K562 (cell line): ENCODE data around the gene POU2F3. TPM values are rescaled to one million over a fixed set of nuclear protein-coding genes. Genes with fewer than 3 reads are reported as not detected.

ENCODE experiments used
- BACH1 ChIP-seq: fragments of 200-800 bp; sonication (Bioruptor generic); IDR thresholded peaks from 2 replicates; pipeline ENCODE4 v1.6.1; 2016; ENCODE audit warnings: missing genetic modification characterization, missing compliant biosample characterization
- CBX3 ChIP-seq, 2 experiments: IDR thresholded peaks; 1 replicate in 1 of 2; 2 replicates in 1 of 2; pipeline ENCODE4 v1.6.1; 2012; ENCODE audit warnings: inconsistent platforms in 2 of 2, low read length in 2 of 2, borderline replicate concordance in 1 of 2, control low read depth in 1 of 2
- ELF1 ChIP-seq: fragments of 200-800 bp; sonication (Bioruptor generic); IDR thresholded peaks from 2 replicates; pipeline ENCODE4 v1.6.1; 2016; ENCODE audit warnings: missing genetic modification characterization, missing compliant biosample characterization
- FOXK2 ChIP-seq, 2 experiments: fragments of 450-650 bp; IDR thresholded peaks in 1 of 2; conservative IDR thresholded peaks in 1 of 2; 2 replicates each; pipeline ENCODE4 v1.6.1; 2016; ENCODE audit warnings: low read depth in 2 of 2, mild to moderate bottlenecking in 1 of 2
- MAFF ChIP-seq: IDR thresholded peaks from 2 replicates; pipeline ENCODE4 v1.6.1; 2012; ENCODE audit warnings: low read length, improper control_type of control experiment
- MAFG ChIP-seq: fragments of 450-650 bp; conservative IDR thresholded peaks from 2 replicates; pipeline ENCODE4 v1.6.1; 2016; ENCODE audit warnings: missing genetic modification characterization, missing compliant biosample characterization
- MTF1 ChIP-seq: fragments of 250-450 bp; sonication (Bioruptor Pico); IDR thresholded peaks from 2 replicates; pipeline ENCODE4 v1.9.0; 2021; ENCODE audit warnings: moderate library complexity, mild to moderate bottlenecking, inconsistent platforms, borderline replicate concordance
- NFE2 ChIP-seq: IDR thresholded peaks from 2 replicates; pipeline ENCODE4 v1.6.1; 2014; ENCODE audit warnings: antibody characterized with exemption, low read depth
- PTRF ChIP-seq: fragments of 450-650 bp; IDR thresholded peaks from 2 replicates; pipeline ENCODE4 v1.6.1; 2016; ENCODE audit warnings: mild to moderate bottlenecking, missing genetic modification characterization, missing compliant biosample characterization
- PURB ChIP-seq: sonication (generic); formaldehyde crosslinking; IDR thresholded peaks from 2 replicates; pipeline ENCODE4 v1.9.0; 2021; ENCODE audit warnings: low read depth, mild to moderate bottlenecking, missing genetic modification reagents
- SLC30A9 ChIP-seq: fragments of 250-450 bp; sonication (Bioruptor Pico); IDR thresholded peaks from 2 replicates; pipeline ENCODE4 v1.8.0; 2022; ENCODE audit warnings: mild to moderate bottlenecking, moderate library complexity
- SOX6 ChIP-seq: fragments of 450-650 bp; IDR thresholded peaks from 2 replicates; pipeline ENCODE4 v1.6.1; 2014; ENCODE audit warnings: mild to moderate bottlenecking
- SPI1 ChIP-seq: IDR thresholded peaks from 2 replicates; pipeline ENCODE4 v1.6.1; 2011; ENCODE audit warnings: low read depth, low read length, control low read depth, borderline replicate concordance
- ZNF354B ChIP-seq: fragments of 250-450 bp; sonication (Bioruptor Pico); IDR thresholded peaks from 2 replicates; pipeline ENCODE4 v1.4.0; 2020
- ZNF384 ChIP-seq: IDR thresholded peaks from 2 replicates; pipeline ENCODE4 v1.6.1; 2012; ENCODE audit warnings: low read depth, low read length, improper control_type of control experiment
- ZNF589 ChIP-seq: fragments of 200-800 bp; sonication (Bioruptor generic); IDR thresholded peaks from 2 replicates; pipeline ENCODE4 v1.6.1; 2016; ENCODE audit warnings: low read depth, missing genetic modification characterization, missing compliant biosample characterization
- polyA plus RNA-seq, 8 experiments: library from polyadenylated mRNA; depleted of rRNA in 4 of 8; stranded (reverse) in 5 of 8; unstranded in 3 of 8; fragments of >200 nt; fragmentation: Nextera tagmentation in 2 of 8; fragmentation: Illumina TruSeq in 1 of 8; extraction: Ambion mirVana in 2 of 8; extraction: Trizol in 1 of 8; gene quantifications; 2 replicates each; pipeline versions ENCODE4 v1.2.1 to v1.2.3, GENCODE V29; 2011 to 2014; ENCODE audit warnings: inconsistent platforms in 1 of 8, missing spikeins in 1 of 8
- total RNA-seq, 7 experiments: library from RNA; depleted of rRNA in 6 of 7; stranded (reverse); fragments of >200 nt in 6 of 7; fragmentation: Illumina TruSeq in 2 of 7; extraction: Trizol in 2 of 7; gene quantifications; 2 replicates each; pipeline versions ENCODE4 v1.2.1 to v1.2.3, GENCODE V29; 2011 to 2021; ENCODE audit warnings: low replicate concordance in 1 of 7
- TF ChIP-seq, protein P1 (sequence below), 2 experiments: fragments of 200-800 bp in 1 of 2; sonication (Bioruptor generic) in 1 of 2; sonication (generic) in 1 of 2; formaldehyde crosslinking in 1 of 2; IDR thresholded peaks in 1 of 2; conservative IDR thresholded peaks in 1 of 2; 2 replicates each; pipeline versions ENCODE4 v1.5.0 to v1.6.1; 2016 to 2020; ENCODE audit warnings: missing compliant biosample characterization in 1 of 2, missing genetic modification characterization in 1 of 2, missing genetic modification reagents in 1 of 2

The POU2F3 gene
- total and polyA plus RNA-seq, 9 of the 15 experiments (the other 6 are each of a cell fraction or from before 2014, with no cell fraction given), result not detected

DNA sequence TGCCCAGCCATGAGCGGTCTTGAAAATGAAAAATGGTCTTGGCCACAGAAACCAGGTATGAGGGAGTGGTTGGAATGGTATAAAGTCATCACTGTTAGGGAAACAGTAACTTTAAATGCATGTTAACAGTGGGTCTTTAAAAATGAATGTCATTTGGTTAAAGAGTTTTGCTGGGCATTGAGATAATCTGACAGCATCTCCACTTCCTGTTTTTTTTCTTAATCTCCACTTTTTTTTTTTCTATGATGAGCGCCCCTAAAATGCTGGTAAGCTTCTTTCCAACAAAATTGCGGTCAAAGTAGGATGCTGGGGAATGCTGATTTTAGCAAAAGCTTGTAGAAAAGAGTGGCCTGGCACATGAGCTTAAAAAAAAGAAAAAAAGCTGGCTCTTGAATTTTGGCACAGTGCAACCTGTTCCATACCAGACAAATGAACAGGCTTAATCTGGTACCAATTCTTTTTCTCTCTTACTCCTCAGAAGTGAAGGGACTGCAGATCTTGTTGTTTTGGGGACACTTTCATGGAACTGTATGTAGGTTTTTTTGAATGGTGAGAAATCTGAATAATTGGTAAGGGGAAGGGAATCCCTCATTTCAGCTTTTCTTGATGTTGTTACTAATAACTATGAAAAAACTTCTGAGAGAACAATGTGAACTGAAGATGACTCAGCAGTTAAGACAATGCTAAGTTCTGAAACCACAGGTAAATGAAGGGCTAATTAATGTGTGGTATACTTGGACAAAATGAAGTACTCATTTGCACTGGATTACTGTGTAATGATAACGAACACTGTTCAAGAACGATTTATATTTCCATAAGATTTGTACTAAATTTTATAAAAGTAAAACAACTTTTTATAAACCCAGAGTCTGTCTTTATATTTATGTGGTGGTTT, 93.1 kb downstream of the POU2F3 start (continued):
- TF ChIP-seq BACH1 (0 out of 2 replicates have a peak, but pooled peaks have one; percentile 60), SOX6 (peak; percentile 52), CBX3 (IDR thresholded peaks at IDR 0.05; ENCODE audit: borderline replicate concordance in 1 of 2, low read length in 2 of 2) (no peak), PTRF (tag) (no peak), PURB (CRISPR knock-in tag) (no peak), FOXK2 (conservative IDR thresholded peaks at IDR 0.05 in 1 of 2, IDR thresholded peaks at IDR 0.05 in 1 of 2; ENCODE audit: low read depth in 2 of 2) (no peak), ZNF354B (CRISPR knock-in tag) (no peak), MAFG (tag) (peak; percentile 94), MAFF (peak; percentile 92), NFE2 (peak; percentile 84), ELF1 (tag) (no peak), ZNF384 (peak; percentile 57; the same call in 1 of the 2 replicates), MTF1 (no peak), SPI1 (peak; percentile 92), SLC30A9 (CRISPR knock-in tag) (no peak), ZNF589 (CRISPR knock-in tag) (no peak)
- TF ChIP-seq, protein P1, sequence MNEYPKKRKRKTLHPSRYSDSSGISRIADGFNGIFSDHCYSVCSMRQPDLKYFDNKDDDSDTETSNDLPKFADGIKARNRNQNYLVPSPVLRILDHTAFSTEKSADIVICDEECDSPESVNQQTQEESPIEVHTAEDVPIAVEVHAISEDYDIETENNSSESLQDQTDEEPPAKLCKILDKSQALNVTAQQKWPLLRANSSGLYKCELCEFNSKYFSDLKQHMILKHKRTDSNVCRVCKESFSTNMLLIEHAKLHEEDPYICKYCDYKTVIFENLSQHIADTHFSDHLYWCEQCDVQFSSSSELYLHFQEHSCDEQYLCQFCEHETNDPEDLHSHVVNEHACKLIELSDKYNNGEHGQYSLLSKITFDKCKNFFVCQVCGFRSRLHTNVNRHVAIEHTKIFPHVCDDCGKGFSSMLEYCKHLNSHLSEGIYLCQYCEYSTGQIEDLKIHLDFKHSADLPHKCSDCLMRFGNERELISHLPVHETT (CRISPR knock-in tag; conservative IDR thresholded peaks at IDR 0.05 in 1 of 2, IDR thresholded peaks at IDR 0.05 in 1 of 2), result no peak
